NCI-H128 (cell line): ENCODE results near the gene RGPD5.
"Not testable (repeated sequence)": the region's sequence is repeated elsewhere in the genome, so short reads cannot be mapped to it uniquely, and the experiment has no call there.

Experiments
- DNase-seq: peaks from one replicate; lab custom pipeline; 2025; ENCODE audit not compliant: unreplicated experiment; lab: John Stamatoyannopoulos, UW

Gene RGPD5

DNA sequence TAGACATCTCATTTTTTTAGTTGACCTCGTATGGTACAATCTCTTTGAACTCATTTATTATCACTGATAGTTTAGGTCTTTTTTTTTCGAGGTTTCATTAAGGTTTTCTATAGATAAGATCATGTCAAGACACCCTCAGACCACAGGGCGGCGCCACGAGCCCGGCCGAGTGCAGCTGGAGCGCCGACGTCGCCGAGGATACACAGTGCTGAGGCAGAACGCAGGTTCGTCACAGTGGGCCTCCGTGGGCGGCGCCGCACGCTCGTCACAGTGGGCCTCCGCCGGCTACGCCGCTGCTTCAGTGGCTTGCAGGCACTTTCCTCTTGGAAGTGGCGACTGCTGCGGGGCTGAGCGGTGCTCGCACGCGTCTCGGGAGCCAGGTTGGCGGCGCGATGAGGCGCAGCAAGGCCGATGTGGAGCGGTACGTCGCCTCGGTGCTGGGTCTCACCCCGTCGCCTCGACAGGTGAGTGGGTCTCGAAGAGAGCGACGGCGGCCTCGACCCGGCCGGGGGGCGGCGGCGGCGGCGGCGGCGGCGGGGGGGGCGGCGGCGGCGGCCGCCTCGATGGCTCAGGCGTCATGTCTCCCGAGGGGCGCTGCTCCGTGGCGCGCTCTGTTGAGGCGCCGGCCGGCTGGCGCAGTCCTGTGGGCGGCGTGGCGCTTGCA is at the start of gene RGPD5:
Gene RGPD5 (plus strand): TSS at position 232 of the 664 bp plus-strand sequence. CDS start 161 bp downstream, at position 393.
- not testable (repeated sequence) for DNase-seq

GRCh38 chr2:109751572-109751971 is 42.5 kb upstream of the RGPD5 start:
- DNase-seq: not testable (repeated sequence)

DNA sequence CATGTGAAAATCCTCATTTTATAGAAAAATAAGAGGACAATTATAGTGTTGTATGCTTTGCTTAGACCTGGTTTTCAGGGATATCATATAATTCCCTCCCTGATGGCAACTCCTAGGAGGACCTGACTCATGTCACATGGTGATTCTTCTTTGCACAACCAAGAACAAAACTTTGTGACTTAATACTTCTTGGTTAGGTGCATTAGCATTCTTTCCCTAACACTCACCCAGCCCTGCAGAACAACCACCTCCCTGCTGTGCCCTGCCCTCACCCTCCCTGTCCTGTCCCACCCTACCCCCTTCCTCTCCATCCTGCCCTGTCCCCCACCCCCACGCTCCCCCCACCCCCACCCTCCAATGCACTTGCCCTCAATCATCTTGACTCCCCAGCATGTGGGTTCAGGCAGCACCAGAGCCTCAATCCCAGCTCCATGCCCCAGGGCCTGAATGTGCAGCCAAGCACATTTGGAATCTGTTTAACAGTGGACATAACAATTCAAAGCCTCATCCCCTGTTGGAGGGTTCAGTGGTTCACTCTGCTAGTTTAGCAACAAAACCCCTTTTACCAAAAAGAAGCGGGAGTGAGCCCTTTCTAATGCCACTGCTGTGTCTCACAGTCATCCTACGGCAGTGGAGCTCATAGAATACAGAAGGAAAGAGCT is 36.8 kb upstream of the RGPD5 start:
- not testable (repeated sequence) for DNase-seq

- not testable (repeated sequence) for DNase-seq
These were observed 33.7 kb upstream of the RGPD5 start for GRCh38 chr2:109760265-109761042.

- DNase-seq: not testable (repeated sequence)
These were observed 33.1 kb upstream of the RGPD5 start for GRCh38 chr2:109761043-109761454.

DNA sequence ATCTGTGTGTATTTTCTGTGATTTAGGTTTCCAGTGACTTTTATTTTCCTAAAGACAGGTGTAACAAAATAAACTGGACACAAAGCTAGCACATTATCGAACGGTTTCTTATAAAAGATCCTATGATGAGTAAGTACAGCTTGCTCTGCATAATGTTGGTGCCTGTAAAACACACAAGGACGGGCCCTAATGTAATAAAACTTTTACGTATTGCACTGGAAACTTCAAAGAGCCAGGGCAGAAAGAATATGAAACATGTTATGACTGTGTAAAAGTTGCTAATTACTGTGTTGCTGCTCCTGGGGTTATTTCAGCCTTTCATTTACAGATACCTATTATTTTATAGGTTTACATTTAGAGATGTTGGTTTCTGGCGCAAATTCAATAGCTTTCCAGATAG is 32.1 kb upstream of the RGPD5 start:
- not testable (repeated sequence) for DNase-seq

GRCh38 chr2:109766074-109766473 is 28.0 kb upstream of the RGPD5 start:
- DNase-seq: not testable (repeated sequence)

- DNase-seq: not testable (repeated sequence)
These were observed 27.1 kb upstream of the RGPD5 start for GRCh38 chr2:109766886-109767578.

- not testable (repeated sequence) for DNase-seq
These were observed 25.2 kb upstream of the RGPD5 start for GRCh38 chr2:109768934-109769333.

DNA sequence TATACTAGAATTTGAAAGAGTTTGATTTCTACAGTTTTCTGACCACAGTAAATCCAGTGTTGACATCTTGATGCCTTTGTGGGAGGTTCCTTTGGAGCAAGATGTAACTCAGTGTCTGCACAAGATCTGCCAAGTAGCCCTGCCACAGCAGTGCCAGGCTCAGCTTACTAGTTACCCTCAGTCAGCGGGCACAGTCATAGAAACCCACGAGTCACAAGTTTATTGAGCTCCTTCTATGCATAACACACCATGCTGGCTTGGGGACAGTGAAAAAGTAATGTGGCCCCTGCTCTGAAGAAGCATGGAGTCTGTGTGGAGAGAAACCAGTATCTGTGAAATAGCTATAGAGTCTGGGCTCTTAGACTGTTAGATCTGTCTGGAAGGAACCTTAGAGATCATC is 15.0 kb upstream of the RGPD5 start:
- not testable (repeated sequence) for DNase-seq

- not testable (repeated sequence) for DNase-seq
These were observed 12.8 kb upstream of the RGPD5 start for GRCh38 chr2:109781147-109781816.

GRCh38 chr2:109782446-109782993 is 11.6 kb upstream of the RGPD5 start:
- not testable (repeated sequence) for DNase-seq

GRCh38 chr2:109791530-109792279 is 2.4 kb upstream of the RGPD5 start:
- DNase-seq: not testable (repeated sequence)

GRCh38 chr2:109792659-109793058 is 1.4 kb upstream of the RGPD5 start:
- not testable (repeated sequence) for DNase-seq

- DNase-seq: not testable (repeated sequence)
These were observed 77.1 kb downstream of the RGPD5 start for GRCh38 chr2:109871129-109871751.

- DNase-seq: not testable (repeated sequence)
These were observed 82.5 kb downstream of the RGPD5 start for GRCh38 chr2:109876625-109877024.

GRCh38 chr2:109882112-109882511 is 88.0 kb downstream of the RGPD5 start:
- DNase-seq: not testable (repeated sequence)

GRCh38 chr2:109888414-109888813 is 94.3 kb downstream of the RGPD5 start:
- DNase-seq: not testable (repeated sequence)

- DNase-seq: not testable (repeated sequence)
These were observed 95.8 kb downstream of the RGPD5 start for GRCh38 chr2:109889909-109890308.
